ENCODE measurements around the gene MKX.
A peak's percentile ranks its signal among the peaks of the same experiment; 100 is the strongest.

The MKX gene, protein sequence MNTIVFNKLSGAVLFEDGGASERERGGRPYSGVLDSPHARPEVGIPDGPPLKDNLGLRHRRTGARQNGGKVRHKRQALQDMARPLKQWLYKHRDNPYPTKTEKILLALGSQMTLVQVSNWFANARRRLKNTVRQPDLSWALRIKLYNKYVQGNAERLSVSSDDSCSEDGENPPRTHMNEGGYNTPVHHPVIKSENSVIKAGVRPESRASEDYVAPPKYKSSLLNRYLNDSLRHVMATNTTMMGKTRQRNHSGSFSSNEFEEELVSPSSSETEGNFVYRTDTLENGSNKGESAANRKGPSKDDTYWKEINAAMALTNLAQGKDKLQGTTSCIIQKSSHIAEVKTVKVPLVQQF

DNA sequence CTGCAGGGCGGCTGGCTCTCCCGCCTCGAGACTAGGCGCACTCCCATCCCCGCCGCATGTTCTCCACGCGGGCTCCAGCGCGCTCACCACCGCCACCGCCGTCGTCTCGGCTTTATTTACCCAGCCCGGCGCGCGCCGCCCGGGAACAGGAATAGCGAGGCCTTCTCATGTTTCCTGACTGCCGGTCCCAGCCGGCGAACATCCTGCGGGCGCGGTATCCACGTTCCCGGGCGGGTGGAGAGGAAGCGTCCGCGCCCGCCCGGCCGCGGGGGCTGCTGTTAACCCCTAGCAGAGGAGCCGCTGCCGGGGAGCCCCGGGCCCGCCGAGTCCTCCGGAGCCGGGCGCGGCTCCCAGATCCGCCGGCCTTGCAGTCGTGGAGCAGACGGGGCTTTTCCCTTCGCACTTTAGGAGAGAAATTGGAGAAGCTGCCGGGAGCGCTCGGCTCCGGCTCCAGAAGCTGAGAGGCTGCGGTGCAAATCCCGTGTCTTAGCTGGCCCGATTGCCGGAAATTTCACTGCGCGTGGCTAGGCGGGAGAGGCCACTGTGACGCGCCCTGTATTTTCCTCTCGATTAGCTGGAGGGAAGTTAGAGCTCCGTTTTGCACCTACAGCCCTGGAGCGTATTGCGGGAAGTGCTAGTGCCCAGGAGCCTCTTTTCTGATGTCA lies at the start of gene MKX:
MKX (minus strand) TSS at position 88 of the 665 bp plus-strand sequence. CDS start 2,404 bp downstream, outside the sequence.
- peak; percentile 32 for DNase-seq

DNA sequence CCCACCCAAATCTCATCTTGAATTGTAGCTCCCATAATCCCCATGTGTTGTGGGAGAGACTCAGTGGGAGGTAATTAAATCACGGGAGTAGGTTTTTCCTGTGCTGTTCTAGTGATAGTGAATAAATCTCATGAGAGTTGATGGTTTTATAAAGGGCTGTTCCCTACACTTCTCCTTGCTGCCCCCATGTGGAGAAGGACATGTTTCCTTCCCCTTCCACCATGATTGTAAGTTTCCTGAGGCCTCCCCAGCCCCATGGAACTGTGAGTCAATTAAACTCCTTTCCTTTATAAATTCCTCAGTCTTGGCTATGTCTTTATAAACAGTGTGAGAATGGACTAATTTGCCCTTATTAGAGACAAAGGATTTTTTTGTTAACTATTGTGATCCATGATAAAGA lies 48.5 kb upstream of the MKX start:
- no peak for DNase-seq

DNA sequence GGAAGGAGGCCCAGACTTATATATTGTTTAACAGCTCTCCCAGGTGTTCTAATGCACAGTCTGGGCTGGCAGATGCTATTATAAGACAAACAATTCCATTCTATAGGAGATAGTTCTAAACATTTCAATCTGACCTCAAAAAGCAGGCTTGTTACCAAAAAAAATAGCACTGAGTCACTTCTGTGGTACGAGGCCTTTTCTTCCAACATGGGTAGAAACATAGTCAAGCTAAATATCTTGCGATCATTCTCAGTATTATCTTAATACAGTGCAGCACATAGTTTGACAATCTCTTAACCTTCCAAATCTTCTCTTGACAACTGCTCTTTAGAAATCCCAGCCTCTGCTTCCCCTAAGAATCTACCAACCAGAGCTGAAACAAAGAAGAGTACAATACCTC lies 46.6 kb upstream of the MKX start:
- DNase-seq, result no peak

DNA sequence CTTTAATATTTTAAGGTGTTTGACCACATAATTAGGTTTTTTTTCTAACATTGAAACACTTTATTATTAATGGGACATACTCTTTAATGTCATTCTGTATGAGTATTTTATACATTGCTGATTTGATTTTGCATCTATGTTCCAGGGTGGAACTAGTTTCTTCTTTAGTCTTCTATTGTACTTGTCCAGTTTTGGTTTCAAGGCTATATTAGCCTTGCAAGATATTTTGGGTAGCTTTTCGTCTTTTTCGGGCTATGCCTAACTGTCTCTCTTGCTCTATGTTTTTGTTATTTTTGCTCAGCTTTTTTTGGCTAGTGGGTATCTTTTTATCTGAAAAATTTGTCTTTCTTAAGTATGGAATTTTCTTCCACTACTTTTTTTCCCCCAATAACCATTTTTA lies 38.7 kb upstream of the MKX start:
- DNase-seq, result no peak

DNA sequence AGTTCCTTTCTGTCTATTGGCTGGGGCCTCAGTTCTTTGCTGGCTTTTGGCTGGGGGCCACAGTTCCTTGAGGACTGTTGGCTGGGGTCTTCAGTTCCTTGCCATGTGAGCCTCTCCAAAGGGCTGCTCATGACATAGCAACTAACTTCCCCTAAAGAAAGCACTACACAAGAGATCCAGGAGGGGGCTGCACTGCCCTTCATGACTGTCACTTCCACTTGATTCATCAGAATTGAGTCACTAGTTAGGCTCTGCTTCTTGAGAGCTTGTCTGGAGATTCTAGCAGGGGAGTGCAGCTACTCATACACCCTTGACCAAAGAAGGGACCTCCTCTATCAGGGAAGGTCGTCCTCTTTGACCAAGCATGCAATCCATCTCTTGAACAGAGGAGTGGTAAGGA lies 38.0 kb upstream of the MKX start:
- peak; percentile 40 for DNase-seq

DNA sequence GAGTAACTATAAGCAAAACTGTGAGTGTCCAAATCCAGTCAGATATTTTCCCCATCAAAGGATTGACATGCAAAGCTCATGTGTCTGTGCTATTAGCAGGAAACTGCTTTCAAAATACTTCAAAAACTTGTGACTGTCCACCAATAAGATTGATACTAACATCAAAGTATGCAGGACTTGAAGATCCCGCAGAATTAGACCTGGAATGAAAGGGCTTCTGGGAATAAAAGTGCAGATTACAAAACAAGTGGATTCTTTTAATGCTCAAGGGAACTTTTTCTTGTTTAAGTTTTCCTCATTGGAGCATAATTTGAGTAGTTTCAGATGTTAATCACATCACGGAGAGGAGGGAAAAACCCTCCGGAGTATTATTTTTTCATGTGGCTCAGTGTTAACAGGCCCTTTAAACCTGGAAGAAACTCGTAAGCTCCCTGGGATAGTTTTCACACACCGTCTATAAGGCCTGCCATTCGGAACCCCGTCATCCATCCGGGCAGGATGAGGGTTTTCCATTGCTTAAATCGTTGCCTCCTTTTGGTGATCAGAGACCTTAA lies 33.9 kb upstream of the MKX start:
- DNase-seq, result no peak

DNA sequence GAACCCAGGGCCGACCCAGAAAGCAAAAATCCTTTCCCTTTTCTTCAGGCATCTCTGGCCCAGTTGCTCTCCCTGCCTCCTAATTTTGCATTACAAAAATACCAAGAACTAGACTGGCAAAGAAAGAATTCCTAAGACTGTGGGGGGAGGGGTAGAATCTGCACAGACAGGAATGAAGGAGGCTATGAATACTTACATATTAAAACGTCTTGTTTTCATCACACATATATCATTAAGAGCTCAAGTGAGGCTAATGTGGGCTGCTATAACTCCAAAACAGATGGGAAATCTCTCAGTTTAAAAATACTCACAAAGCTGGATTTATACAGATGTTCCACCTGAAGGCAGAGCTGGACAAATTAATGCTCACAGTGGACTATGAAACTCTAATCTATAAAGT lies 29.2 kb upstream of the MKX start:
- no peak for DNase-seq

DNA sequence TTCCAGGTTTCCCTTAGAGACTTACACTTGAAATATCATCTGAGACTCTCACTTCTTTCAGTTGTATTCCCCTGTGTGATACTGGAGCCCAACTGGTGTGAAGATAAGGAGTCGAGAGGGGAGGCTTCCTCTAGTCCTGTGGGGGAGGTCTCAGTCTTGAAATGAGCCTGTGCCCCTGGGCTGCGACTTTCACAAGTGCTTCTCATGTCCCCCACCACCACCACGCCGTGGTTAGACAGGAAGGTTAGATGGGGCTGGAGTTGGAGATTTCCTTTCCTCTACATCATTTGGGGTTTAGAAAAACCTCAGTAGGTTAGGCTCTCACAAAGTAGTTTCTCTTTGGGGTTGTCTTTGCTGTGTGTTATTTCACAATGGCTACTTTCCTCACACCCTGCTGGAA lies 25.6 kb upstream of the MKX start:
- peak; percentile 53 for DNase-seq

DNA sequence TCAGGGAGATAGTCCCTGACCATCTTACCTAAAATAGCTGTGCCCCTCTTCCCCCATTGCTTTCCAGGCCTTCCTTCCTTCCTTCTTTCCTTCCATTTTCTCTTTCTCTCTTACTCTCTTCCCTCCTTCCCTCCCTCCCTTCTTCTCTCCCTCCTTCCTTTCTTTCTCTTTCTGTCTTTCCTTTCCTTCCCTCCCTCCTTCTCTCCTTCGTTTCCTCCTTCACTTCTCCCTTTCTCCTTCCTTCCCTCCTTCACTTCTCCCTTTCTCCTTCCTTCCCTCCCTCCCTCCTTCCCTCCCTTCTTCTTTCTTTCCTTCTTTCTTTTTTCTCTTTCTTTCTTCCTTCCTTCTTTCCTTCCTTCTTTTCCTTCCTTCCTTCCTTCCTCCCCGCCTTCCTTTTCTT lies 24.6 kb upstream of the MKX start:
- no peak for DNase-seq

DNA sequence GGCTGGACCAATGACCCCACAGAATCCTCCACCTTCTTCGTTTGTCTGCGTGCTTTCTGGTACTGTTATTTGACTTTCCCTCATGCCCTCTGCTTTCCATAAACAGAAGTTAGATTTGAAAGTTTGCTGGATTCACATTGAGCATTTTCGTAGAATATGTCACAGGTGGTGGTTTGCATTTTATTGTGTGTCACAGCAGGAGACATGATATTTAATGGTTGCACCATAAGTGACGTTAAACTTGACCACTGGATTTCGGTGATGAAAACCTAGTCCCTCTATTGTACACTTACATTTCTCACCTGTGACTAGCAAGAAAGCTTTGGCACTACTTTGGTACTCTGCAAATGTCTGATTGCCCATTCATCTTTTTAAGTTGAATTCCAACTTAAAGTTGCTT lies 15.2 kb upstream of the MKX start:
- DNase-seq, result no peak

DNA sequence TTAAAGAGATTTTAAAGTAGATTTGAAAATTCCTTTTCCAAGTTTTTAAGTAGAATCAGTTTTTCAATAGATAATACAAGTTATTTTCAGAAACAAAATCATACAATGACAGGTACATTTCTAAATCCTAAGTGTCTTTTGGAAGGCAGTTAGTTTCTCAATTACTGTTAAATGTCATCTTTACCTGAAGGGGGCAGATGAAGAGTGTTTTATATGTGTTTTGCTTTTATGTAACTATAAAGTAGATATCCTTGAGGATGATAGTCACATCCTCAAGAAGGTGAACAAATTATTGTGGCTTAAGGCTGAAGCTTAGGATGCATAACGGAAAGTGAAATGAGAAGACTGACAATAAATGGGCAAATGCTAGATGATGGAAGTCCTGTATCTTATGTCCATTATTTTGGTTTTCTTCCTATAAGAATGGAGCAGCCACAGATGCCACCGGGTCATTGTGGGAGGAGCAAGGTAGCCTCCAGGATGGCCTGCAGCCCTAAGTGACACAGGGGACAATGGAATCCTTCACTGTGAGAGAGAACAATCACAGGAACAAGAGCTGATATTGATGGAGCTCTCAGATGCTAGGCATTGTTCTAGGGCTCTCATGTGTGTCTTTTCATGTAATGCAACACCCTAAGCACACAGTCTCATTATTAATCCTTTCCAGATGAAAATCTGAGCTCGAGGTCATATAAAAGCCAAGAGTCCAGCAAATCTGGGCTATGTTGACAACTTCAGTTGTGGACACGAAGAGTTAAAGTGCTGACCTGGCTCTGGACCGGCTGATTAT lies 14.1 kb upstream of the MKX start:
- no peak for DNase-seq

DNA sequence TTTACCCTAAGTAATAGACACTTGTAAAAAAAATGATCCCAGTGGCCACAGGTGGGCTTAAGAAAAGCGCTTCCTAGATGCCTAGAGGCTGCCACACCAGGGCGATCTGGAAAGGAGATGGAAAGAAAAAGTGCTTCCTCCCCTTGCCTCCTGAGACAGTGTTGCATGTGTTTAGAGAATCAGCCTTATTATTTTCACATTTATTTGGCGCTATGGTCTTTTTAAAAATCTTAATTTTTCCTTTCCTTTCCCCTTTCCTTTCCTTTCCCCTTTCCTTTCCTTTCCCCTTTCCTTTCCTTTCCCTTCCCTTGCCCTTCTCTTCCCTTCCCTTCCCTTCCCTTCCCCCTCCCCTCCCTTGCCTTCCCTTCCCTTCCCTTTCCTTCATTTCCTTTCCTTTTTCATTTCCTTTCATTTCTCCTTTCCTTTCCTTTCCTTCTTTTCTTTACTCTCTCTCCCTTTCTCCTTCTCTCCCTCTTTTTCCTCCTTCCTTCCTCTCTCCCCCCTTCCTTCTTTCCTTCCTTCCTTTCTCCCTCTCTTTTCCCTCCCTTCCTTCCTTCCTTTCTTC lies 7.1 kb upstream of the MKX start:
- DNase-seq, result no peak

DNA sequence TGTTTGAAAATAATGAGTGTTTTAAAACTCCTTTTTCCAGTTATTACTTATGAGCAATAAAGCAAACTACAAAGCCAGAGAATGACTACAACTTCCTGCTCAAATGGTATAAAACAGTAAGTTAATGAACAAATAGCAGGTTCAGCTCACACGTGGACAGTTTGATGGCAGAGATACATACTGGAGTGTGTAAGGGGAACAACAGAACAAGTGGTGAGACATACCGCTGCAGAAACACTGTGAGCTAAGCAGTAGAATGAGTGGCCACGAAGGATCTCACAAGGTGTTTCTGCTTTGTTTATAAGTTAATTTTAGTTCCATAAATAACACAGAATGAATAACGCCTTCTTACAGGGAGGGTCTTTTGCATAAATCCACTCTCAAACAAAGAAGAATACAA lies 3.0 kb upstream of the MKX start:
- no peak for DNase-seq

DNA sequence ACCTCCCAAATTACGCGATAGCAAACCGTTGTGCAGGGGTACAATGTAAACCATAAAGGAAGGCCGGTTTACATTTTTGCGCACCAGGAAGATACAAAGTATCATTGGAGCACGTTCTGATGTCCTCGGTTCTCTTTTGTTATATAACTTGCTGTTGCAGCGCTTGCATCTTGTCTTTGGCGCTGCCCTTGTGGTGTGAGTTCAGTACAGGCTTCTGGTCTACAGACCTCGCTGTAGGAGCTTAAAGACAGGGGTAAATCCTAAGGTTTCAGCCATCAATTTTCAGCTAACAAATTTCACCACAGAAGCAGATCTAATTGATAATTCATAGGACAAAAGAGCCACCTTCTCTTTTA lies 1.5 kb upstream of the MKX start:
- DNase-seq, result no peak

DNA sequence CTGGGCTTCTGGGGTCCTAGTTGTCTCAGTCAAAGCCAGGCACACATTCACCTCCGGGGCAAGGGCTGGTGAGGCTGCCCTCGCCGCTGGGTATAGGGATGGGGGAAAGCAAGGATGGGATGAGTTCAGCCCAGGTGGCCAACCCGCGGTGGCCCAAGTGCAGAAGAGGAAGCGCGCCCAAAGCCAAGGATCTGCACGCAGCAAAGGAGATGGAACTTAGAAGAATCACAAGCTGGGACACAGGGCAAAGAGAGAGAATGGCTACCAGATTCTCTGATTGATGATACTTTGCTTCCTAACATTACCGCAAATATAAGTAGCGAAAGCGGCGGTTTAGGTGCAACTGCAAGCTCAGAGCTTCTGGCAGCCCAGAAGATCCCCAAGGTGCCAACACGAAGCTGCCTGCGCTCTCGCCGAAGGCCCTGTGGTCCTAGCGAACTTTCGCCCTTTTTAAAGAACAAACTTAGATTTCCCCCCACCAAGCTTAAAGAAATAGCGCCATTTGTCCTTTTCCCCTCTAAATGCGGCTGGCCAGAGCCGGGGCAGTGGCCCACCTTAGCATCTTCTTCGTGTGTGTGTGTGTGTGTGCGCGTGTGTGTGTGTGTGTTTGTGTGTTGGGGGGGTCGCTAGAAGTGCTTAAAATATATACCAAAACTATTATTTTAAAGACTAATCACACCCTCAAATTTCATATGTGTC lies 927 bp upstream of the MKX start:
- DNase-seq, result peak; percentile 35

DNA sequence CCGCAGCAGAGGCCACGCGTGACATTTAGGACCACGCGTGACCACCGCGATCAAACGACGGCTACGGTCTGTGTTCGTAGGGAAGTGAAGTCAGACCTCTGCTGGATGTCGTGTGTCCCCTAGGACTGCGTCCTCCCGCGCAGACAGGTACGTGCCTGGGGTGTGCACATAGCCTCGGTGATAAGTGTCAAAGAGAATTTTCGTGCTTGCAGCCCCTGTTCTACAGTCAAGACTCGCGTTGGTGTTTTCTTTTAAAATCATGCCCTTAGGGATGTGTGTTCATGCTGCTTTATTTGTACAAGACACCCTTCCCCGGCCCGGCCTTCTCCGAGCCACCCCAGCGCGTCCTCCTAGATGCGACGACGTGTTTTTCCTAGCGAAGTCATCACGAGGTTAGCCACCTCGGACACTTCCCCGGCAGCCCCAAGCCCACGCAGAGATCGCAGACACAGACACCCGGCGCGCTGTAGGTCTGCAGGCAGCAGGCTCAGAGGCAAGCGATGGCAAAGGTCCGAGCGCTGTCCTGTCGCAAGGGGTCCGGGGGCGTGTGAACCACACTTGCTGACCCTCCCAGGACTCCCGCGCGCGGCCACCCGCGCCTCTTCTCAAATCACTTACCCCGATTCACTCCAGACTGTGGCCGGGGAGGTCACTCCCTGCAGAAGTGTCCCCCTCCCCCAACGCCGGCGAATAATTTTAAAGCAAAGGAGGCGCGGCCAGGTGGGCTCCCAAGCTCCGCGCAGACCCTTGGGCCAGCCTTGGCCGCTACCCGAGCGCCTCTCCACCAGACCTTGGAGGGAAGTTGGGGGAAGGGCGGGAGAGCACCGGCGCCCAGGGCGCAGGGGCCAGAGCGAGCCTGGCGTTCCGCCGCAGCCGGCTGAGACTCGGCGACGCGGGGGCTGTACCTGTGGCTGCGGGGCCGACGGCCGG lies 552 bp downstream of the MKX start:
- DNase-seq, result peak; percentile 36

DNA sequence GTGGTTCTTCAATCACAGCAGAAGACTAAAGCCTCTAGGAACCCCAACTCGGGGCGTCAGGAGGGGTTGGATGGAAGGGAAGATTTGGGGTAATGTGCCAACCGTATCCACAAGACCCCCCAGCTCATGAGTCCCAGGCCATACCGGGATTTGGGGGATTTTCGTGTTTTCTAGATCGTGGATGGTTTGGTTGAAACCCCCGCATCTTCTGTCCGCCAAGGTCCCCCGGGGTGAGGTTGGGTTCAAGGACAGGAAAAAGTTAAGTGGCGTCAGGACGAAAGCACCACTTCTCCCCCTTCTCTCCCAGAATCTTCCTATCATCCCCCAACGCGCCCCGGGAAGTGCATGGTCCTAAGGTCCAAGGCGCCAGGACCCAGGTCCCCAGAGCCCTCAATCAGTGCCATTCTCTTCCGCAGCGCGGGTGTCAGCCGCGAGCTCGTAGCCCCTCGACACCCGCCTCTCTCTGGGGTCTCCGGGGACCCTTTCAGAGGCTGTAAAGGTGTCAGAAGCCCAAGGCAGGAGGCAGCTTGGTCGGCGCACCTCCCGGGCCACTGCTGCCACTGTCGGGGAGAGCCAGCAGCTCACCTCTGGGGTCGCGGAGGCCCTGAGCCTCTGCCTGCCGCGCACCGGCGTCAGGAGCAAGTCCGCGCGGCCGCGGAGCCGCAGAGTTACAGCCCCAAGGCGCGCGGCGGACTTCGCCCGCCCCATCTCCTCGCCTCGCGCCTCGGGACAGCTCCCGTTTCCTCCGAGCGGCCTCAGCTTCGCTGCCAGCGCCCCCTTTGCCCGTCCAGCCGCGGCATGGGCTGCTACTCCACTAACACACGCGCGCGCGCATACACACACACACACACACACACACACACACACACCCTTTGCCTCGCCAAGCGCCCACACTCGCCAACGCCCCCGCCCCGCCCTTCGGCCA lies 1.5 kb downstream of the MKX start:
- peak; percentile 47 for DNase-seq

DNA sequence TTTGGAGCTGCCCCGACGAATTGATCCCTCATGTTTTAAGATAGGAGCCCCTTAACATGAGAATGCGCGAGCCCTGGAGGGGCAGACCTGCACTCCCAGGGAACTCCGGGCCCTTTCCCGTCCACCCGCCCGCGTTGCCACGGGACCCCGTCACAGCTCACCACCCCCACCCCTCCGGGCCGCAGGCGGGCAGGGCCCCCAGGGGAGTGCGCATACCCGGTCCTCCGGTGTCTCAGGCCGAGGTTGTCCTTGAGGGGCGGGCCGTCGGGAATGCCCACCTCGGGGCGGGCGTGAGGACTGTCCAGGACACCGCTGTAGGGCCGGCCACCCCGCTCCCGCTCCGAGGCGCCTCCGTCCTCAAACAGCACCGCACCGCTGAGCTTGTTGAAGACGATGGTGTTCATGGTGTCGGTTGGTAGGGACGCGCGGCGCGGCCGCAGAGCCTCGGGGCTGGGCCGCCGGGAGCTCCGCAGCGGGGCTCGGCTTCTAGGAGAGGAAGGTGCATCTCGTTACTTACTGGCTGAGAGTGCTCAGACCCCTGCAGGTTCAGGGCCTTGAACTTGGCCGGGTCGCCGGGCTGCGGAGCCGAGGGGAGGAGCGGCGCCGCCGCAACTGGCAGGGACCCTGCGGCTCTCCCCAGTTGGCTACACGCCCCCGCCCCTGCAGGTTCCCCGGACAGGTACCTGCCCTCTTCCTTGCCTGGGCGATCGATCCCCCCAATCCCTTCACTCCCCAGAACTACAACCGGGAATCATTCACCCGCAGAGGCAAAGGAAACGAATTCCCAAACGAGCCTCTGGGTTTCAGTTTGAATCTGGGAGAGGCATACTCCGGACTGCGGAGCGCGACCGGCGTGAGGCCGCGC lies 2.4 kb downstream of the MKX start:
- DNase-seq, result peak; percentile 54

Measured in stimulated activated CD8-positive, alpha-beta memory T cell treated with anti-CD3 and anti-CD28 coated beads, Interleukin-4, amount 100 ng/mL, for 48 hours (primary cell).